ENCODE measurements around the gene PRKAR2B. TPM values are rescaled to one million over a fixed set of nuclear protein-coding genes. Genes with fewer than 3 reads are reported as not detected.
"Not testable (repeated sequence)": the region's sequence is repeated elsewhere in the genome, so short reads cannot be mapped to it uniquely, and the experiment has no call there.

The PRKAR2B gene
- total RNA-seq, 1 donor from 2014 or later: 21.8 TPM

DNA sequence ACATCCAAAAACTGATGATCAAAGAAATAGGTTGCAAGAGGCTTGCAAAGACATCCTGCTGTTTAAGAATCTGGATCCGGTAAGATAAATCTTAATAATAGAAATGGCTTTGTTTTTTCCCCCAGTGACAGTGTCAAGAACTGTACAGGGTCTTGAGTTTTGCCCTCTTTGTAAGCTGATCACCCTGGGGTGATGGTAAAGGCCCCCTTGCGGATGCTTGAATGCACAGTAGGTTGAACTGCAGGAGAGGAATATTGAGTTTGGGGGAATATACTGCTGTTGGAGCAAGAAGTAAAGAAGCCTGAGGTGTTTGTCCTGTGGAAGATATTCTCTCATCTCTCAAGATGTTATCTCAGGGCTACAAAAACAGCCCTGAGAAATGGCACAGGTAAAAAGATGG, 83.7 kb downstream of the PRKAR2B start:
- no peak for DNase-seq
- no peaks in the 10 kb centered on the region for H3K9me3 ChIP-seq (replicated peaks)
- H3K4me3 ChIP-seq: no peak overlapping the region
- H3K27ac ChIP-seq (replicated peaks): no peak overlapping the region
- intact Hi-C loops (cut with micrococcal nuclease): no loop called here
- no peaks in the 10 kb centered on the region for H3K4me1 ChIP-seq
- no peaks in the 10 kb centered on the region for H3K27me3 ChIP-seq (ENCODE audit: low read depth)
- H3K36me3 ChIP-seq: no peaks in the 10 kb centered on the region
- TF ChIP-seq CTCF (IDR thresholded peaks at IDR 0.05; ENCODE audit: borderline replicate concordance): no peak

DNA sequence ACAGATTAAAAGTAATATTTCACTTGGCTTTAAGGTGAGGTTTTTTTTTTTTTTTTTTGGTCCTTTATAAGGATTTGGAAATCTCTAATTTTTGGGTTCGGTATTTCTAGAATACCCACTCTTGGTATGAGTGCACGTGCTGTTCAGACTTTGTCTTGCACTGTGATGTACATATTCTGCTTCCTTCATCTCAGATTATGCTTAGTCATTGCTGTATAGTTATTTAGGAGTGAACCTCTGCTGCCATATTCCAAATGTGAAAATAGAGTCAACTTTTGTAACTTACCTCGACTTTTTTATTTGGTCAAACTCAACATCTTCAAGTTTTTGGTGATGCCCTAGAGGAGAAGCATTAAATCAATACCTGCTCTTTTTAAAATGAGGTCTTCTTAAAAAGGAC, 84.2 kb downstream of the PRKAR2B start:
- intact Hi-C loops (cut with micrococcal nuclease): no loop called here
- DNase-seq: no peak

GRCh38 chr7:107130487-107131220, 86.1 kb downstream of the PRKAR2B start:
- no peaks in the 10 kb centered on the region for H3K36me3 ChIP-seq
- H3K27ac ChIP-seq (replicated peaks): no peak overlapping the region
- no peak for DNase-seq
- H3K4me1 ChIP-seq: no peaks in the 10 kb centered on the region
- intact Hi-C loops (cut with micrococcal nuclease): no loop called here
- TF ChIP-seq CTCF (IDR thresholded peaks at IDR 0.05; ENCODE audit: borderline replicate concordance): no peak
- H3K4me3 ChIP-seq: no peak overlapping the region
- H3K27me3 ChIP-seq (ENCODE audit: low read depth): no peaks in the 10 kb centered on the region
- peaks cover 5% of the 10 kb centered on the region for H3K9me3 ChIP-seq (replicated peaks)

More for the DNA sequence above, 84.2 kb downstream of the PRKAR2B start:
- H3K4me3 ChIP-seq: no peak overlapping the region
- no peaks in the 10 kb centered on the region for H3K27me3 ChIP-seq (ENCODE audit: low read depth)
- H3K36me3 ChIP-seq: no peaks in the 10 kb centered on the region
- H3K9me3 ChIP-seq (replicated peaks): no peaks in the 10 kb centered on the region
- no peak overlapping the region for H3K27ac ChIP-seq (replicated peaks)
- no peak for TF ChIP-seq CTCF (IDR thresholded peaks at IDR 0.05; ENCODE audit: borderline replicate concordance)
- no peaks in the 10 kb centered on the region for H3K4me1 ChIP-seq

- TF ChIP-seq CTCF (IDR thresholded peaks at IDR 0.05; ENCODE audit: borderline replicate concordance): no peak
- intact Hi-C loops (cut with micrococcal nuclease): no loop called here
- Histone ChIP-seq H3K27ac (replicated peaks) (no peak overlapping the region), H3K36me3 (no peaks in the 10 kb centered on the region), H3K4me1 (no peaks in the 10 kb centered on the region), H3K27me3 (ENCODE audit: low read depth) (no peaks in the 10 kb centered on the region), H3K4me3 (no peak overlapping the region), H3K9me3 (replicated peaks) (peaks cover 6% of the 10 kb centered on the region)
- DNase-seq: no peak
These were observed 88.9 kb downstream of the PRKAR2B start for GRCh38 chr7:107133396-107133795.

DNA sequence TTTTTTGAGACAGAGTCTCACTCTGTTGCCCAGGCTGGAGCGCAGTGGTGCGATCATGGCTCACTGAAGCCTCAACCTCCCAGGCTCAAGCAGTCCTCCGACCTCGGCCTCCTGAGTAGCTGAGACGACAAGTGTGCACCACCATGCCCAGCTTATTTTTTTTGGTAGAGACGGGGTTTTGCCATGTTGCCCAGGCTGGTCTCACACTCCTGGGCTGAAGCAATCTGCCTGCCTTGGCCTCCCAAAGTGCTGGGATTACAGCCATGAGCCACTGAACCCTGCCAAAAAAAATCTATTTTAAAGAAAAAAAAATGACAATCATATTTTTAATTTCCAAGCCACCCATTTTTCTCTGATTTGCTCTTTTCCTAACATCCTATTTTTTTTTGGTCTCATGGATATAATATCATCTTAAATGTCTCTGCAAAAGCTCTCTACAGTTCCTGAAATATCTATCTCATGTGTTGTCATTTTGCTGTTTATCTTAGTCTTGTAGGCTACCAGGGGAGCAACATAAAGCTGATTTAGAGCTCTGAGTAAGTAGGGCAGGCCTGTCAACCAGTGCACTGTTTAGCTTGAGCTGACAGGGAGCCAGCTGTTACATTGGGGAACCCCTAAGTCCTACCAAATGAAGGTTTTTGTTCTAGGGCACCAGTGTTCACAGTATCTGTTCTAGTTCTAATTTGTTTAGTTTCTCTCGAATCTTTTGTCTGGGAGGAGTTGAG, 94.4 kb downstream of the PRKAR2B start:
- H3K4me3 ChIP-seq: no peak overlapping the region
- no peaks in the 10 kb centered on the region for H3K36me3 ChIP-seq

DNA sequence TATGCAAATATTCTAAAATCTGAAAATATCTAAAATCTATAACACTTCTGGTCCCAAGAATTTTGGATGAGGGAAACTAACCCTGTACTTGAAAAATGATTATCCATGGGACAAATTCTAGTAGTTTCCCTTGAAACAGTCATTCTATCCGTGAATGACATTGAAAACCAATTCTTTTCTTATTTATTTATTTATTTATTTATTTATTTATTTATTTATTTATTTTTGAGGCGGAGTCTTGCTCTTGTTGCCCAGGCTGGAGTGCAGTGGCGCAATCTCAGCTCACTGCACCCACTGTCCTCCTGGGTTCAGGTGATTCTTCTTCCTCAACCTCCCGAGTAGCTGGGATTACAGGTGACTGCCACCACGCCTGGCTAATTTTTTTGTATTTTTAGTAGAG, 99.4 kb downstream of the PRKAR2B start:
- H3K36me3 ChIP-seq; H3K27me3 ChIP-seq (ENCODE audit: low read depth); intact Hi-C loops (cut with micrococcal nuclease); DNase-seq; H3K4me3 ChIP-seq; H3K9me3 ChIP-seq (replicated peaks); H3K27ac ChIP-seq (replicated peaks): not testable (repeated sequence)
- peaks cover 10% of the 10 kb centered on the region for H3K4me1 ChIP-seq

More for the DNA sequence above, 94.4 kb downstream of the PRKAR2B start:
- intact Hi-C loops (cut with micrococcal nuclease): no loop called here
- Histone ChIP-seq H3K9me3 (replicated peaks) (peaks cover 6% of the 10 kb centered on the region), H3K27ac (replicated peaks) (no peak overlapping the region), H3K27me3 (ENCODE audit: low read depth) (no peaks in the 10 kb centered on the region), H3K4me1 (no peaks in the 10 kb centered on the region)
- TF ChIP-seq CTCF (IDR thresholded peaks at IDR 0.05; ENCODE audit: borderline replicate concordance): no peak
- no peak for DNase-seq

Data from left ventricle myocardium inferior (tissue), 1 donor.